NCI-H446 (cell line): ENCODE data around the gene ANKS6.

Source experiments
- DNase-seq, 2 experiments: peaks; one replicate each; lab custom pipeline; 2025; lab: John Stamatoyannopoulos, UW

The ANKS6 gene

DNA sequence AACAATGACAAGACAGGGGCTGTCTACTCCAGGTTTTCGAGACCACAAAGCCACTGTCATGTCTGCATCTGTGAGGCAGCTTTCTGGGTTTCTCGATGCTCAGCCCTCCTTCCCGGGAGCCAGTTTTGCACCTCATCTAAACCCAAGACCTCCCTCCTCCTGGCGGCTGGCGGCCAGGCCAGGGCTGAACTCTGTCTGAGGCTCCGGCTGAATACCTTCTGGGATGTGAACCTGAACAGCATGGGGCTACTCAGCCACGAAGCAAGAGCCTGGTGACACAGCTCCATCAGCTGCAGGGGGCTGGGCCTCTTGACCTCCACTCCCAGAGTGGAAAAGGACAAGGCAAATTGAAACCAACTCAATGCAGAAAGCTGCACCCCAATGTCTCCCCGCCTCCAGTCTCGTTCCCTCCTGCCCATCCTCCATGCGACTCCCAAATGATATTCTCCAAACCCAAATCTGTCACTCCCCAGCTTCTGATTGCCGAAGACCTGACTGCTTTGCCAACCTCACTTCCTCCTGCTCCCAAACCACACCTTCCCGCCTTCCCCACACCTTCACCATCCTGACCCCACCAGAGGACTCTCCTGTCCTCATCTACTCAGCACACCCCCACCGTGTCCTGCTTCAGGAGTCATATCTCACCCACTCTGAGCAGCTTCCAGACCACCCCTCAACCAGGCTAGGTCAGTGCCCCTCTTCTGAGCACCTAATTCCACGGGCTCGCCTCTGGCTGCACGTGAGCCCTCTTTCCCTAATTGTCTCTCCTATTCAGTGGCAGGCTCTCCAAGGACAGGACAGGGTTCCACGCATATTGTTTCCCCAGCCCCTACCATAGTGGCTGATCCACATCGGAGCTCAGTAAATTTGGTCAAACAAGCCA lies 4.5 kb downstream of the ANKS6 start:
- DNase-seq, result no peak

DNA sequence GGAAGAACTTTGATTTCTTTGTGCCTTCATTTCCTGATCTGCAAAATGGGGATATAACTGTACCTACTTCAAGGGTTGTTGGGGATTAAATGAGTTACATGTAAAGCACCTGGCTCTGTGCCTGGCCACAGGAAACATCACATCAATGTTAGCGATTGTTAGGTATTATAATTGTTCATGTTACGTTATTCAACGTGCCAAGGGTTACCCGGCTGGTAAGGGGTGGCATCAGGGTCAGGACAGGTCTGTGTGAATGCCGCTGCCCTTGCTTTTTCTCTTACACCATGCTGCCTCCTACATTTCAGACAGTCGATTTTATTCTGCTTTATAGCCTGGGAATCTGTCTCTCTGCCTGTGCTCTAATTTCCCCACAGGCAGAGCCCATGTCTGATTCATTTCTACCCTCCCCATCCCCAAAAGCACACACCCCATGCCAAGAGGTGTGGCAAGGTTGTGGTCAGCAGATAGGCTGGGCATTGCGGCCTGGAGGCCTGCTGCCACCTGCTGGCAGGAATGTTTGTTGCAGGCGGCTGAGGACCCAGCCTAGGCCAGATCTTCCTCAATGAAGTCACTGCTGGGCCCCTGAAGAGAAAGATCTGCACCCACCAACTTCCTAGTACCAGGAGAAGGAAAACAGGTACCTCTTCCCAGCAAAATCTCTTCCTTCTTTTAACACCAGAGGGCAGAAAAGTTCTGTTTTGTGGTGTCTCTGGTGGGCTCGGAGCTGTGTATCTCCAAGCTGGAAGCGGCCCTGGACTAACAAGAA lies 5.3 kb downstream of the ANKS6 start:
- DNase-seq, result peak; percentile 4 to 22

- peak; percentile 59 to 74 for DNase-seq
These were observed 6.1 kb downstream of the ANKS6 start for GRCh38 chr9:98790134-98790841.

DNA sequence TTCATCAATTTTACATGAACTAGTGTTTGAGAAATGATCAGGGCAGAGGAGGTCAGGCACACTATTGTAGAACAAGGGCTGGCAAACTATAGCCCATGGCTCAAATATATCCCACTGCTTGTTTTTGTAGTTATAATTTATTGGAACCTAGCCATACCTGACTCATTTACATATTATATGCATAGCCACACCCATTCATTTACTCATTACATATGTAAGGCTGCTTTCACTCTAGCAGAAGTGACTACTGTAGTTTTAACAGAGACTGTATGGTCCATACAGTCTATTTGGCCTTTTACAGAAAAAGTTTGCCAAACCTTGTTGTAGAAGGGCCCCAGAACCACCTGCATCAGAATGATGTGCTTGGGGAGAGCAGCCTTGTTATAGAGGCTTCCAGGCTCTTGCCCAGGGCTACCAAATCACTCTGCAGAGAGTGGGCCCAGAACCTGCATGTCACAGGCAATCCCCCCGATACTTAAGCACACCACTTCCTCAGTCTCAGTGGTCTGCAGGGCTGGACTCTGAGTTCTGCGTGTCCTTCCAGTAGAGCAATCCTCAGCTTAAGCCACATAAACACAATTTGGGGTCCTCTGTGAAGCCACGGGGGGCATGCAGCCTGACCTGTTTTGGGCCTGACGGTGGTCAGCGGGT lies 6.7 kb downstream of the ANKS6 start:
- no peak for DNase-seq

- no peak for DNase-seq
These were observed 8.5 kb downstream of the ANKS6 start for GRCh38 chr9:98787766-98788335.

DNA sequence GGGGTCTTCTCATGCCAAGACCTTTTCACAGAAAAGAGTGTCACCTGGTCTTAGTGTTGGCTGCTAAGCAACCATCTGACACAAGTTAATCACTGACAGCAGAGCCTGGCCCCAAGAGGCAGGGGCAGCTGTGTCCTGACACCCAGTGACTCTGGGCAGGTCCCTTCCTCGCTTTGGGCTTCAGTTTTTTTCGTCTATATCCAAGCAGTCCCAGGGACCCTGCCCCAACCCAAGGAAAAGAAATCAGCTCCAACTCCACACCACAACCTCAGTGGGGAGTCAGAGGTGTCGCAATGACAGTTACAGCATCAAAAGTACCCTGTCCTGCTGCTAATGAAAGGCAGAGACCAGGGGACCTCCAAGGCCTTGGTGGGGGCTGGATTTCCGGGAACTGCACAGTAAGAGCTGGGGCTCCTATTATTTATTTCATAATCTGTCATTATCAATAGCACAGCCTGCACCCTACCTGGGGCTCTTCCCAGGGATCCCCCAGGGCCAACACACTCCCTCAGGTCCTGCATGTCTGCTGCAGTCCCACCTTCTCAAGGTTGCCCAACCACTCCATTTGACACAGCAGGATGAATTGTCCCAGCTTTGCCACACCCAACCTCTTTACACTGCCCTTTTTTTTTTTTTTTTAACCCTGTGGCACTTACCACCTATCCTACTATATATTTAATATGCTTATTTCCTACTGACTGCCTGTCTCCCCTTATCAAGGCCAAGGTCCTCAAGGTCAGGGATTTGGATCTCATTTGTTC lies 9.4 kb downstream of the ANKS6 start:
- no peak for DNase-seq

DNA sequence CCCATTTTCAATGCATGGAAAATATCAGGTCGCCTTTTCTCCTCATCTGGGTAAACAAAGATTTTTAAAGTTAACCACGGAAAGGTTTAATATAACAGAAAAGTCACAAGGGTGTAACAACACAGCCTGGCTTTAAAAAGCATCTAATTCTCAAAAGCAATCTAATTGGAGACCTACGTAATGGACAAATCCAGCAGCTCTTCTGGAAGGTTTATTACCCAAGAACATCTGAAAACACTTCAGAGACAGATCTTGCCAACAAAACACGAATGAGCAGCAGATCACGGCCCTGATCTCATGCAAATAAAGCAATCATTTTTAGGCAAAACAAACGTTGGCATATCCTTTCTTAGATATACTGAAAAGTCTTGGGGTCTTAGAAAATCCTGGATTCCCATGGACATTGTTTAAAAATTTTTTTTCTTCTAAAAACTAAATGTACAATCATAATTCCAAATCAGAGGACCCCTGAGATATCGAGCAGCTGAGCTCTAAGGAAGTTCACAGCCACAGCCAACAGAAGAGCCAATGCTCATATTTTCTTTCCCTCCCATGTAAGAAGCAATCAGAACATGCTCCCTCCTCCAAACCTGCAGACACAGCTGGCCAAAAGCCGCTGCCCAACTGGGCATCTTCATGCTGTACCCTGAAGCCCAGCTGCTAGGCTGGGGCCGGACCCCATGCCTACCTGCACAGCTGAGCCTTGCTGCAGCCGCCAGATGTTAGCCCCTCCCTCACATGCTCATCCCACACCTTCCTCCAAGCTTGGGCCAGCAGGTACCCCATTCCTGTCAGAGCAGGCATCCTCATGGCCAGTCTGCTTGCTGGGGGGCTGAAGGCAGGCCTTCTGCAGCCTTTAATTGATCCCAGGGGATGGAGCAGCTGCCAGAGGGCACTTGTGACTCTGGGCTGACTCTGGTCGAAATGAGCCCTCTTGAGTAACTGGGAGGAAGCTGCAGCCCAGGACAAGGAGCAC lies 11.2 kb downstream of the ANKS6 start:
- no peak for DNase-seq

- no peak for DNase-seq
These were observed 12.7 kb downstream of the ANKS6 start for GRCh38 chr9:98783518-98784226.

GRCh38 chr9:98781588-98782383 lies 14.6 kb downstream of the ANKS6 start:
- no peak for DNase-seq

- no peak for DNase-seq
These were observed 16.2 kb downstream of the ANKS6 start for GRCh38 chr9:98780059-98780749.

DNA sequence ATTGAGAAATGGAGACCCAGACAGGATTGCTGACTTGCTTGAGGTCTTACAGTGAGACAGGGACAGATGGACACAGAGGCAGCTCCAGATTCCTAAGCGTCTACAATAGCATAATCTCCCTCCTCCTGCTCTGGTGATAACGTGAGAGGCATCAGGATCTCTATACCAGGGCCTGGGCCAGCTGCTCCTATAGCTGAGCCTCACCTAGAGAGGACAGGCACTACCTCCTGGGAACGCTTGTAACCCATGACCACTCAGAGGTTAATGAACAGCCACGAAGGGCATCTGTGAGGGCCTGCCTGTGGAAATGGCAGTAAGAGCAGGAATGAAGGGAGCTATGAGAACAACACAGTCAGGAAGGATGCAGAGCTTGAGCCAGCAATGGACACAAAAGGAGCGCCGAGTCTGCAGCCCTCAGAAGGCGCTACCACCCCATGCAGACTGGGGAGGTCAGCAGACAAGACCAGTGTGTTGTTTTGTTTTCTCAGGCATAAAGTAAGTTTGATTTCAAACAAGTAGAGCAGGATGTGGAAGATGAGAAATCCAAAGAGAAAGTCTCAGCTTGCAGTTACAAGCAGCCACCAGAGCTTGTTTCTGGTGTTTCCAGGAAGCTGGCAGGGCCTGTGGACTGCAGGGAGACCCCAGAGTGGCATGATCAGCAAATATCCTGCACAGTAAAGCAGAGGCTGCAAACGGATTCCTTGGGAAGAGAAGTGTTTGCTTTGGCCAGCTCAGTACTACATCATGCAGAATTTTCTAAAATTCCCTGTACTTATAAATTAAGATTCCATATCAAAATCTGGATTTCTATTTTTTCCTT lies 17.4 kb downstream of the ANKS6 start:
- no peak for DNase-seq

- DNase-seq, result no peak
These were observed 18.1 kb downstream of the ANKS6 start for GRCh38 chr9:98778251-98778650.

GRCh38 chr9:98777618-98778017 lies 18.7 kb downstream of the ANKS6 start:
- DNase-seq, result no peak

GRCh38 chr9:98775831-98776441 lies 20.4 kb downstream of the ANKS6 start:
- DNase-seq, result peak; percentile 5 to 51

GRCh38 chr9:98774746-98775145 lies 21.6 kb downstream of the ANKS6 start:
- no peak for DNase-seq

DNA sequence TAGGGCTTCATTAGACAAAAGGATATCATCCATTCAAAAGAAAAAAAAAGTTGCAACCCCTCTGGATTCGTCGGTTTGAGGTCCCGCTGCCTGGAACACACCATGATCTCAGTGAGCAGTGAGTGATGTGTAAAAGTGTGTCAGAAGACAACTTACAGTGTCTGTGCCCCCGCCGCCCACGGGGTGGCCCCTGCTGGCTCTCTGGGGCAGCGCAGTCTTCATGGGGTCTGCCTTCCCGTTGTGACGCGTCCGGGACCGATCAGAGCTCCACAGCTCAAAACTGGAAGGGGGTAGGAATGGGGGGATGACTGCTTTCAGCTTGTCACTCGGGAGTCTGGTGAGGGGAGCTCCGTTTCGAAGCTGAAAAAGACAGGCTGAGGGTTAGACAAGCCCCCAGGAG lies 22.6 kb downstream of the ANKS6 start:
- no peak for DNase-seq
